MM.1S (cell line): ENCODE measurements around the gene PHF11.

Experiments
- CTCF ChIP-seq: fragments of 300-600 bp; sonication (generic); IDR thresholded peaks from 2 replicates; pipeline ENCODE4 v1.5.1; 2016; ENCODE audit warnings: antibody characterized with exemption, low read length, mixed read lengths
- EZH2phosphoT487 ChIP-seq: fragments of 300-600 bp; sonication (generic); IDR thresholded peaks from 2 replicates; pipeline ENCODE4 v1.6.1; 2018; ENCODE audit warnings: antibody characterized with exemption, low read length

GRCh38 chr13:49553888-49554287 lies 58.1 kb downstream of the PHF11 start:
- TF ChIP-seq CTCF = no peak
- TF ChIP-seq EZH2phosphoT487 = no peak
